Progenitor cell of endocrine pancreas (in vitro differentiated cells): Measurements from ENCODE around the gene CAPN7. TPM values are rescaled to one million over a fixed set of nuclear protein-coding genes. Genes with fewer than 3 reads are reported as not detected.

Experiments used
- DNase-seq: peaks from one replicate; pipeline ENCODE4 v3.0.0; 2021; ENCODE audit warnings: low spot score; ENCODE audit not compliant: unreplicated experiment
- H3K27ac Mint-ChIP-seq: 2 replicates; pipeline ENCODE4 v1.8.0; 2021; ENCODE audit warnings: mild to moderate bottlenecking, moderate library complexity, mixed read lengths
- H3K27me3 Mint-ChIP-seq: 2 replicates; pipeline ENCODE4 v1.8.0; 2021; ENCODE audit warnings: mixed read lengths
- H3K36me3 Mint-ChIP-seq: 2 replicates; pipeline ENCODE4 v1.8.0; 2022; ENCODE audit warnings: mixed read lengths; ENCODE audit not compliant: insufficient read depth
- H3K4me1 Mint-ChIP-seq: 2 replicates; pipeline ENCODE4 v1.8.0; 2021; ENCODE audit warnings: low read depth, mixed read lengths
- H3K4me3 Mint-ChIP-seq: 2 replicates; pipeline ENCODE4 v1.8.0; 2021; ENCODE audit warnings: low read depth, mild to moderate bottlenecking, moderate library complexity, mixed read lengths
- H3K9me3 Mint-ChIP-seq: 2 replicates; pipeline ENCODE4 v1.8.0; 2021; ENCODE audit warnings: low read depth, mixed read lengths
- total RNA-seq: library from RNA; stranded (reverse); gene quantifications from 2 replicates; pipeline ENCODE4 v1.2.1, GENCODE V29; 2021
- TF ChIP-seq, protein P1 (sequence below): fragments of 200-600 bp; sonication (generic); IDR thresholded peaks from one replicate; pipeline ENCODE4 v1.5.0; 2021; ENCODE audit warnings: antibody characterized with exemption, mild to moderate bottlenecking; ENCODE audit not compliant: unreplicated experiment

The CAPN7 gene
- total RNA-seq, 1 donor from 2014 or later = 46.3 TPM

- Mint-ChIP-seq H3K9me3 (no peaks in the 10 kb centered on the region), H3K27ac (no peak overlapping the region), H3K27me3 (no peaks in the 10 kb centered on the region), H3K4me3 (no peak overlapping the region), H3K36me3 (peaks cover 11% of the 10 kb centered on the region), H3K4me1 (no peaks in the 10 kb centered on the region)
- no peak for DNase-seq
- TF ChIP-seq, protein P1, sequence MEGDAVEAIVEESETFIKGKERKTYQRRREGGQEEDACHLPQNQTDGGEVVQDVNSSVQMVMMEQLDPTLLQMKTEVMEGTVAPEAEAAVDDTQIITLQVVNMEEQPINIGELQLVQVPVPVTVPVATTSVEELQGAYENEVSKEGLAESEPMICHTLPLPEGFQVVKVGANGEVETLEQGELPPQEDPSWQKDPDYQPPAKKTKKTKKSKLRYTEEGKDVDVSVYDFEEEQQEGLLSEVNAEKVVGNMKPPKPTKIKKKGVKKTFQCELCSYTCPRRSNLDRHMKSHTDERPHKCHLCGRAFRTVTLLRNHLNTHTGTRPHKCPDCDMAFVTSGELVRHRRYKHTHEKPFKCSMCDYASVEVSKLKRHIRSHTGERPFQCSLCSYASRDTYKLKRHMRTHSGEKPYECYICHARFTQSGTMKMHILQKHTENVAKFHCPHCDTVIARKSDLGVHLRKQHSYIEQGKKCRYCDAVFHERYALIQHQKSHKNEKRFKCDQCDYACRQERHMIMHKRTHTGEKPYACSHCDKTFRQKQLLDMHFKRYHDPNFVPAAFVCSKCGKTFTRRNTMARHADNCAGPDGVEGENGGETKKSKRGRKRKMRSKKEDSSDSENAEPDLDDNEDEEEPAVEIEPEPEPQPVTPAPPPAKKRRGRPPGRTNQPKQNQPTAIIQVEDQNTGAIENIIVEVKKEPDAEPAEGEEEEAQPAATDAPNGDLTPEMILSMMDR = no peak
These were observed 54.5 kb downstream of the CAPN7 start for GRCh38 chr3:15260531-15260930.

GRCh38 chr3:15261274-15261673, 55.2 kb downstream of the CAPN7 start:
- H3K4me1 Mint-ChIP-seq = no peaks in the 10 kb centered on the region
- H3K27me3 Mint-ChIP-seq = no peaks in the 10 kb centered on the region
- H3K27ac Mint-ChIP-seq = peak overlapping the region; percentile 64
- DNase-seq = no peak
- H3K36me3 Mint-ChIP-seq = peaks cover 9% of the 10 kb centered on the region
- TF ChIP-seq, protein P1 = no peak
- H3K9me3 Mint-ChIP-seq = no peaks in the 10 kb centered on the region
- H3K4me3 Mint-ChIP-seq = no peak overlapping the region

GRCh38 chr3:15262021-15262420, 56.0 kb downstream of the CAPN7 start:
- no peak overlapping the region for H3K4me3 Mint-ChIP-seq
- H3K4me1 Mint-ChIP-seq = no peaks in the 10 kb centered on the region
- TF ChIP-seq, protein P1 = no peak
- no peak overlapping the region for H3K27ac Mint-ChIP-seq
- DNase-seq = no peak
- H3K27me3 Mint-ChIP-seq = no peaks in the 10 kb centered on the region
- peaks cover 9% of the 10 kb centered on the region for H3K36me3 Mint-ChIP-seq
- H3K9me3 Mint-ChIP-seq = no peaks in the 10 kb centered on the region

GRCh38 chr3:15263120-15263519, 57.1 kb downstream of the CAPN7 start:
- no peak for DNase-seq
- Mint-ChIP-seq H3K4me3 (no peak overlapping the region), H3K9me3 (no peaks in the 10 kb centered on the region), H3K4me1 (no peaks in the 10 kb centered on the region), H3K27ac (no peak overlapping the region), H3K27me3 (no peaks in the 10 kb centered on the region), H3K36me3 (peaks cover 7% of the 10 kb centered on the region)
- TF ChIP-seq, protein P1 = no peak

- Mint-ChIP-seq H3K27me3 (no peaks in the 10 kb centered on the region), H3K36me3 (peaks cover 4% of the 10 kb centered on the region), H3K4me3 (no peak overlapping the region), H3K4me1 (no peaks in the 10 kb centered on the region), H3K27ac (no peak overlapping the region), H3K9me3 (no peaks in the 10 kb centered on the region)
- TF ChIP-seq, protein P1 = no peak
- no peak for DNase-seq
These were observed 57.9 kb downstream of the CAPN7 start for GRCh38 chr3:15263926-15264325.
